Stomach (tissue), 4 donors: Measurements from ENCODE around the gene TTC34.

Source experiments
- CTCF ChIP-seq, 7 experiments: fragments of 450-650 bp in 4 of 7; fragments of 200-600 bp in 3 of 7; sonication (generic) in 3 of 7; IDR thresholded peaks; one replicate each; pipeline ENCODE4 v1.5.1; 2016 to 2019; ENCODE audit warnings: antibody characterized with exemption in 7 of 7, control low read depth in 2 of 7, mild to moderate bottlenecking in 1 of 7
- EP300 ChIP-seq: sonication (generic); formaldehyde crosslinking; IDR thresholded peaks from one replicate; pipeline ENCODE4 v1.6.1; 2017; ENCODE audit warnings: antibody characterized with exemption
- POLR2A ChIP-seq, 4 donors: fragments of 450-650 bp; IDR thresholded peaks; one replicate each; pipeline ENCODE4 v1.6.1; 2016; ENCODE audit warnings: antibody characterized with exemption in 4 of 4, control low read depth in 2 of 4, mild to moderate bottlenecking in 1 of 4, moderate library complexity in 1 of 4
- POLR2AphosphoS5 ChIP-seq, 3 donors: sonication (generic); formaldehyde crosslinking; IDR thresholded peaks; one replicate each; pipeline ENCODE4 v1.6.1; 2016; ENCODE audit warnings: antibody characterized with exemption in 3 of 3

DNA sequence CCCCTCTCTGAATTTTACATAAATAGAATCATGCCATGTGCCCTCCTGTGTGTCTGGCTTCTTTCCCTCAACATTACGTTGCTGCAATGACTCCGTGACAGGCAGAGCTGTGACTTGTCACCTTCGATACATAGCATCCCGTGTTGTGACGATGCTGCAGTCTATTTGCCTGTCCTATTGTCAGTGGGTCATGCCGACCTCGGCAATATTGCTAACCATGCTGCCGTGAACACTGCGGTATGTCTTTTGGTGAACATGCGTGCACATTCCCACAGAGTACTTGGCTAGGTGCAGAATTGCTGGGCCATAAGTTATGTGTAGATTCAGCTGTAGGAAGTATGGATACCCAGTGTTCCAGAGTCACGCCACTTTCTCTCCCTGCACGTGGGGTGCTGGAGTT is 36.3 kb upstream of the TTC34 start:
- no peak for TF ChIP-seq CTCF (IDR thresholded peaks at IDR 0.05)
- no peak for TF ChIP-seq EP300
- TF ChIP-seq POLR2AphosphoS5 (IDR thresholded peaks at IDR 0.05): no peak
- TF ChIP-seq POLR2A (IDR thresholded peaks at IDR 0.05): no peak
